NCI-H128 (cell line): ENCODE data around the gene STX12.

ENCODE experiments used
- DNase-seq: peaks from one replicate; lab custom pipeline; 2025; ENCODE audit not compliant: unreplicated experiment; lab: John Stamatoyannopoulos, UW

Gene STX12

DNA sequence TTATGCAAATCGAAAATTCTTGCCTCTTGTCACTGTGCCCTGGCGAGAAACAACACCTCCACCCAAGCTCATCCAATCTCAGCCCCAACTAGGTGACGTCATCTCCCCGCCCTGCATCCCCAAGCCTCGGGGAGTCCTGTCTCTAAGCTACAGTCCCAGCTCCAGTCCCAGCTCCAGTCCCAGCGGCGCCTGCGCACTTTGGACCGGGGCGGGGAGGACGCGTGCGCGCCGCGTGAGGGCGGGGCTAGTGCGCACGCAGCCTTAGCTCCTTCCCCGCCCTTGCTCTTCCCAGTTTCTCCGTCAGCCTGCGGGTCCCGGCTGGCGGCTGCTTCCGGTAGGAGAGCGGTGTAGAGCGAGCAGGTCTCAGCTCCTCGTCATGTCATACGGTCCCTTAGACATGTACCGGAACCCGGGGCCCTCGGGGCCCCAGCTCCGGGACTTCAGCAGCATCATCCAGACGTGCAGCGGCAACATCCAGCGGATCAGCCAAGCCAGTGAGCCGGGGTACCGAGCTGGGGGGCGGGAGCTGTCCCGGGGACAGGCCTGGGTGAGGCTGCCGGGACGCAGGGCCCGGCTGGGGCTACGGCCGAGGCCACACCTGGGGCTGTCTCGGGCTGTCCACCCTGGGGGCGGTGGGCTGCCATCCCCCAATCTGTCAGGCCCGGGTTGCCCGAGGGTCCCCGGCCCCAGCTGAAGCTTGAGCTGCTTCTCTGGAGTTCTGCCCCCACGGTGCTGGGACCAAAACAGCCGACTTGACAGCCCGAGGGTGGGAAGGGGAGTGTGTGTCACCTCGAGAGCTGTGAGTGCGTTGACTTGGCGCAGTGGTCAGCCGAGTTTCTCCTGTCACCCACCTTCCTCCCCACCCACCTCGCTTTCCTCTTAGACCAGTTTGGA lies at the start of gene STX12:
Gene STX12, plus strand, starts transcription at position 288 of the 894 bp plus-strand sequence. Its CDS starts 89 bp downstream, at position 377.
- peak; percentile 98 for DNase-seq

DNA sequence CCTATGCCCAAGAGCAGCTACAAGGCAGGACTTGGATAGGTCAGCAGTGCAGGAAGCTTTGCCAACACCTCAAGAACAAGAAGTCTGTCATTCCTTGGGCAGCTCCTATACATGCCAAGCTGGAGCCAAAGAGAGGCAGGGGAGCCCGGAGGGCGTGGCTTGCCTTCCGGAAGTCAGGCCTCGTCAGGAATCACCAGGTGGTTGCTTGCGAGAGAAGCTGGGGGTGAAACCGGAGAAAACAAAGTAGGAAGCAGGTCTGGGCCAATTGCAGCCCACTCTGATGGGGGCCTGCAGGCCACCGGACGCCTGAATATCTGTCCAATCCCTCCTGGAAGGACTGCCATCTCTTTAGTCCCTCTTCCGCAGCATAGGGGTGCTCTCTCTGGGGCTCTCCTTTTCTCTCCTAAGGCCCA lies 48.1 kb upstream of the STX12 start:
- peak; percentile 57 for DNase-seq

DNA sequence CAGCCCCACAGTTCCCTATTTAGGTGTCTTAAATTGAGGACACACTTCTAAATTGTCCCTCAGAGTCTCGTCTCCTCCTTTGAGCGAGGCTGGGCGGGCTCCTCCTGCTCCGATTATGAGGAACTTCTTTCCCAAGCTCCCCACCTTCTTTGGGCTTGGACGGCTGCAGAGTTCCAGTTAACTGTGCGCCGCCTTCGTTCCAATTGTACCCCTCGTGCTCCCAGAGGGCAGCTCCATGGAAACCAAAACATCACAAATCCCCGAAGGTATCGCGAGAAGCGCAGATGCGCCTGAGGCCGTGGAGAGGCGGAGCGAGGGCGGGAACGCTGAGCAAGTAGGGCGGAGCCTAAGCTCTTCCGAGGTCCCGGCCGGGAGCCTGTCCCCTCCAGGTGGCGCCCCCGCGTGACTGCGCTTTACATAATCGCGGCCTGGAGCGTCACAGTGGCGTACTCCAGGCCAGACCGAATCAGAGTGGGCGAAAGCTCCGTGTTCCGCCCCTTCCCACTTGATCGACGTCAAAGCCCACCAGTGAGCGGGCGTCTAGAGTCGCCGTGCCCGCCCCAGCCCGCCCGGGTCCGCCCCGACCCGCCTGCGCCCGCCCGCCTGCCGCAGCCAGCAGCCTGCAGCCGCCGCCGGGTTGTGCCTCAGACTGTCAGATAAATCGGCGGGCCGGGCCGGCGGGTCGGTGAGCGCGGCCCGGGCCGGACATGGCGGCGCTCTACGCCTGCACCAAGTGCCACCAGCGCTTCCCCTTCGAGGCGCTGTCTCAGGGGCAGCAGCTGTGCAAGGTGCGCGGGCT lies 47.4 kb upstream of the STX12 start, which contains the start of gene FAM76A:
Gene FAM76A, plus strand, starts transcription at position 588 of the 799 bp plus-strand sequence. Its CDS starts 120 bp downstream, at position 708.
- peak; percentile 100 for DNase-seq

DNA sequence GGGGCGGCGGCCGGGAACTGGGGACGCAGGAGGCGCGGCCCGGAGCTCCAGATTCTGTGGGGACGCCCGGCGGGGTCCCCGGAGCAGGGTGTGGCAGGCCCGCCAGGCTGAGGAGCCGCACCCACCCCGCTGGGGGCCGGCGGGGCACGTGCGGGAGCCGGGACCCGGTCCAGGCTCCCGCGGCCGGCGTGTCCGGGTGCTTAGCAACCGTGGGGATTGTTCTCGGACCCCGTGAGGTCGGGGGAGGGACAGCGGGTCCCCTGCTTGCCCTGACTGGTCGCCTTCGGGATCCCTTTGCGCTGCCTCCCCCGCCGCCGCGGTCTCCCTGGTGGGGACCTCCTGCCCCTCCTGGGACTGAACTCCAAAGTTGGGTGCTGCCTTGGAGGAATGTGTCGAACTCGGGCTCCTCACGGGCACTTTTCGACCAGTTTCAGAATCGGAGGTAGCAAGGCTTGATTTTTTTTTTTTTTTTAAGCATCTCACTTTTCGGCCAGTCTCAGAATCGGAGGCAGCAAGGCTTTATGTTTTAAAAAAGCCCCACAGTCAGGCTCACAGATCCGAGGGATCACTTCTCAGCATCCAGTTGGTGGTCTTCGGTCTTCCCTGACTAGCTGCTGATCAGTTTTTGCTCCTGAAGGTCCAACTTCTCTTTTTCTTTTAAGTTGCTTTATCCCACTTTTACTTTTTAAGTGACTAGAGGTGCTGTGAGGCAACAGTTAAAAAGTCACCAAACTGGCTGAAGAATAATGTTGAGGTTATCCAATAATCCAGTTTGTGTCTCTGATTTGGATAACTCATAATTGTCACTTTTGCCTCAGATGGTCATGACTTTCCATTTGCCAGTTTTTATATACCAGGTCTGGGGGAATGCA lies 46.6 kb upstream of the STX12 start:
- DNase-seq = peak; percentile 53

DNA sequence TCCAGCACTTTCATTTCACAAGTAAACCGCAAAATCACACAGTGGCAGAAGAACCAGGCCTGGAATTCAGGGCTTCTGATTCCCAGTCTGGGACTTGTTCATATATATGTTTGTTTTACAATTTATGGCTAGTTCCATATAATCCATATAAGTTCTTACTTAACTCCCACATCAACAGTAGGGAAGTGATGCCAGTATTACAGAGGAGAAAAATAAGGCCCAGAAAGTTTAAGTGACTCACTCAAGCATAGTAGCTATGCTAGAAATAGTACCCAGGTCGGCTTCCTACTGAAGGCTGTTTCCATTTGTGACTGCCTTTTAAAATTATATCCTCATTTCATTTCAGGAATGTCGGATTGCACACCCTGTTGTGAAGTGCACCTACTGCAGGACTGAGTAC lies 45.9 kb upstream of the STX12 start:
- DNase-seq = no peak

DNA sequence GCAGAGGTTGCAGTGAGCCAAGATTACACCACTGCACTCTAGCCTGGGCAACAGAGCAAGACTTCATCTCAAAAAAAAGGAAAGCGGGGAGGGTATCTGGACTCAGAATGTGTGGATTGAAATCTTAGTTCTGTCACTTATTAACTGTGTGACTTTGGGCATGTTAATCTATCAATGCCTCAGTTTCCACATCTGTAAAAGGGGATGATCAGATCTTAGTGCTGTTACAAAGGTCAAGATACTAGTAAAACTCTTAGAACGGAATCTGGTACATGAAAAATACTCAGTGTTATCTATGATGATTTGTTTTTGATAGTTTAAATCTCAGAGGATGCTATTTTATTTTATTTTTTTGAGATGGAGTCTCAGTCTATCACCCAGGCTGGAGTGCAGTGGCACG lies 36.8 kb upstream of the STX12 start:
- no peak for DNase-seq

DNA sequence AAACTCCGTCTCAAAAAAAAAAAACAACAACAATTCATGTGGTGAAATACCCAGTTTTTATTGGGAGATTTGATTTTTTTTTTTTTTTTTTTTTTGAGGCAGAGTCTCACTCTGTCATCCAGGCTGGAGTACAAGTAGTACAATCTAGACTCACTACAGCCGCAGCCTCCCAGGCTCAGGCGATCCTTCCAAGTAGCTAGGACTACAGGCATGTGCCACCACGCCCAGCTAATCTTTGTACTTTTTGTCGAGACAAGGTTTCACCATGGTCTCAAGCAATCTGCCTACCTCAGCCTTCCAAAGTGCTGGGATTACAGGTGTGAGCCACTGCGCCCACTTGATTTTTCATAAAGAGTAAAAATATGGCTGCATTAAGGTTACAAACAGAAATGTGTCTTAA lies 31.9 kb upstream of the STX12 start:
- DNase-seq = no peak

DNA sequence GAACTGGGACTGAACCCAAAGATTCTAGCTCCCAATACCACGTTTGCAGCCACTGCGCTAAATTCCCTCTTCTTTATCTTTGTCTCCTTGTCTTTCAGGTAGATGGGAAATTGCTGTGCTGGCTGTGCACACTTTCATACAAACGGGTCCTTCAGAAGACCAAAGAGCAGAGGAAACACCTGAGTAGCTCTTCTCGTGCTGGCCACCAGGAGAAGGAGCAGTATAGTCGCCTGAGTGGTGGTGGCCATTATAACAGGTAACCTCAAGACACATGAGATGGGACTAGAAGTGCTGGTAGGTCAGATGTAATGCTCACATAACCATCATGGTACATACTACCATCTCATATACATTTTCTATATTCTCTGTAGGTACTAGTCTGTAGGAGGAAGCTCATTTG lies 28.5 kb upstream of the STX12 start:
- DNase-seq = no peak

DNA sequence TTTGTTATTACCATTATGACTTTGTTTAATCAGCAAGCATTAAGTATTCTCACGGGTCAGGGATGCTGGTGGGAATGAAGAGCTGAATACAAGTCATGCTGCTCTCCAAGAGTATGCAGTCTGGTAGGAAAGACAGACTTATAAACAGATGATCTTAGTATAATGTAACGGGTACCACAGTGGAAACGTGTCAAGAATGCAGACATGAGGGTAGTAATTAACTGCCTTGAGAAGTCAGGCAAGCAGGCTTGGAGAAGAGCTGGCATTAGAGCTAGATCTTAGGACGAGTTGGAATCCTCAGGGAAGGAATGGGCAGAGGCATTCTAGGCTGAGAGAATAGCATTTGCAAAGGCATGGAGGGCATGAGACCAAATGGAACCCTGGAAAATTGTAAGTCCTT lies 27.6 kb upstream of the STX12 start:
- DNase-seq = no peak

DNA sequence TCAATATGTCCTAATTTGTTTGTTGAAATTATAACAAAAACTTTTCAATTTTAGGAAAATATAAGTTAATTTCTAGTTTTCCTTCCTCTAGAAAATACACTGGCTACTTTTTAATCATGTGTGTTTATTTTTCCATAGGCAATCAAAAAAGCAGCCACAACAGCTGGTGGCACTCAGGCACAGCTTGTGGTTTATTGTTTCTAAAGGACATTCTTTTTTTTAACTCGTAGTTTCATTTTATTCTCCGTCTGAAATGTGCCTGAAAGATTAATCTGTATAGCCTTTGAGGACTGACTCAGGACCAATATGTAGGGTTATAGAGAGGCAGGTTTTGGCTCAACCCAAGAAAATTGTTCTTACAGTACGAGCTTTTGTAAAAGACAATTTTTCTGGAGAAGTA lies 20.7 kb upstream of the STX12 start:
- peak; percentile 33 for DNase-seq

DNA sequence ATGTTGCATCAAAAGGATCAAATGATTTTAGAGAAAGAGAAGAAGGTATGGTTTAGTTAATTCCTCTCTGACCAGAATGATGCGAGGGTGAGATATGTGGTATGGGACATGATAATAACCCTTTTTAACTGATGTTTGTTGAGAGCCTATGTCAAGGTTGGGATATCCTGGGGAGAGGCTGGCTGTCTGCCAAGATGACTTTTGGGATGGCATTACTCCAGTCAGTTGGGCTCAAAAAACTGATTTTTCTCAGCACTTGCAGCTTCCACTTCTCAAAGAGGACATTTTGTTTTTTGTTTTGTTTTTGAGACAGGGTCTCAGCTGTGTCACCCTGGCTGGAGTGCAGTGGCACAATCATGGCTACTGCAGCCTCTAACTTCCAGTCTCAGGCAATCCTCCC lies 17.7 kb upstream of the STX12 start:
- DNase-seq = no peak

DNA sequence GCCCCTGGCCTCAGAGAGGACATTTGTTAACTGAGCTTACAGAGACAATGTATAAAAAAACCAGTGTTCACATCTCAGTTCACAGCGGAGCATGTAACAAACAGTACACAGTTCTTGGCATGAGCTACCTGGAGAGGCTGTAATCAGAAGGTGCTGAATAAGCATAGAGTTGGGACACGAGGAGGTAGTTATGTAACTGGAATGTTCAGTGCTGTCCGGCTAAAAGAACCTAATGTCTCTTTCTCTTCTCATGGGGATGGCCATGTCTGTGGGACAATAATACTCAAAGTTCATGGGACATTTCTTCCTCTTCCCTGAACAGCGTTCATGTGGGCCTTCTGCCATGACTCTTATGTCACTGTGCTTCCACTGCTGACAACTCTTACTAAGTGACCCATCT lies 17.2 kb upstream of the STX12 start:
- no peak for DNase-seq

DNA sequence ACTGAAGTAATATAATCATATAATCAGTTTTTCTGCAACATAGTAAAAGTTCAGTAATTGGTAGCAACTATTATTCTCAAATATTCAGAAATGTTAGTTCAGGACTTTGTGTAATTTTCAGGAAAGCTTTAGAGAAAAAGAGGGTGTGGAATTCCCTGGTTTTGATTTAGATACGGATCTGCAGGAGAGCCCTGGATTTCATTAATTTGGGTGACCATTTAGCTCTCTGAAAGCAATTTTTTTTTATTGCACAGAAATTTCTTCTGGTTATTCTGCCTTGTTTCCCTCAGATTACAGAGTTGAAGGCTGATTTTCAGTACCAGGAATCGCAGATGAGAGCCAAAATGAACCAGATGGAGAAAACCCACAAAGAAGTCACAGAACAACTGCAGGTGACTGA lies 13.8 kb upstream of the STX12 start:
- no peak for DNase-seq

DNA sequence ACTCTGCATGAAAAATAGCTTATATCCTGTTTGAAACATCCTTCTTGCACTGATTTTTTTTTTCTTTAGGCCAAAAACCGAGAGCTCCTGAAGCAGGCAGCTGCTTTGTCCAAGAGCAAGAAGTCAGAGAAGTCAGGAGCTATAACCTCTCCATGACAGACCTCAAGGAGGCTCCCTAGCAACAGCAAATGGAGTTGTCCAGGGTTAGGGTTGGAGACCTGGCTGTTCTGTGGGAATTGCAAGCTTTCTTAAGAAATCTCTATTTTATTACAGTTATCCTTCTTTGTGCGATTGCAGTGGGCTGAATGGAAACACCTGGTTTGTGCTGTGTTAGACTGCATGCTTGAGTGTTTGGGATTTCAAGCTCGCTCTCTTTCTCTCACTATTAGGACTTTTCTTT lies 12.6 kb upstream of the STX12 start:
- no peak for DNase-seq

DNA sequence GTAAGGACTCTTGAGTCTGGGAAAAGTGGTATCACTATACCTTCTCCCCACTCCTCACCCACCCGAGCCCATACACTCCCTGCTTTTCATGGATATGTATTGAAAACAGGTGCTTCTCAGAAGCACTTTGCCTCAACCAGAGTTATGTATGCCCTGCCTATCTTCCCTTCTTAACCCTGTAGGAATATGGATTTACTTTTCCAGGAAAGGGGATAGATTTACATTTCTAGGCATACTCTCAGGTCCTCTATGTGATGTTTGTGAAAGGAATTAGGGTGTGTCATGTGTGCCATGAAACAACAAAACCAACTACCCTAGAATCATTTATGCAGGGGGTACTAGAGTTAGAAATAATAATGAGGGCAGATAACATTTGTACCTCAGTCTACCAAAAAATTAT lies 11.0 kb upstream of the STX12 start:
- no peak for DNase-seq

DNA sequence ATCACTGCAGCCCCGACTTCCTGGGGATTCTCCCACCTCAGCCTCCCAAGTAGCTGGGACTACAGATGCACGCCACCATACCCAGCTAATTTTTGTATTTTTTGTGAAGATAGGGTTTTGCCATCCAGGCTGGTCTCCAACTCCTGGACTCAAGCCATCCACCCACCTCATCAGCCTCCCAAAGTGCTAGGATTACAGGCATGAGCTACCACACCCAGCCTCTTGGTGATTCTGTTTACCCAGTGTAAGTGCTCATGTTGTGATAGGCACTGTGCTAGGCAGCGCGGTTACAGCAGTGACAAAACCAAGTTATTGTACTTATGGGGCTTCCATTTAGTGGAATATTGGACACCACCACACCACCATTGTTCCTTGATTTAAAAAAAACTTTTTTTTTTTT lies 9.7 kb upstream of the STX12 start:
- no peak for DNase-seq

DNA sequence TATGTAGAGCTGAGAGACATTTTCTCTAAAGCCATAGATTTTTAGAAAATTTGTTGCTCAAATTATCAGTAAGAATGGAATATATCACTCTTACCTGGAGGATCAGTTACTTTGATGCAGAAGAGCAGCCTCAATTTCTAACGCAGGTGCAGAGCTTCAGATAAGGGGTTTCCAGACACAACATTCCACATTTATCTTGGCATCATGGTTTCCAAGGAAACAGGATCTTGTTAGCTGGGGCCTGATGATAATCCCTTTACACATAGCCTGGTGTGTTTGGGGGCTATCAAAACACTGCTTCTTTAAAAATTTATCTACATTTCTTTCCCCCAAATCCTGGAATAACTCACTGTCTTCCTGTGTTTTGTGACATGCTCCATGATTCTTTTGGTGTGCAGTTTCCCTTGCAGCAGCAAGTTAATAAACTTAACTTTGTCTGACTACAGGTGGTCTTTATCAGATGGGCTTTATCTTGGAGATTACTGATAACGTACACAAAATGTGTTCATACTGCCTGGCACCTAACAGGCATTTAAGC lies 2.7 kb upstream of the STX12 start:
- DNase-seq = no peak

DNA sequence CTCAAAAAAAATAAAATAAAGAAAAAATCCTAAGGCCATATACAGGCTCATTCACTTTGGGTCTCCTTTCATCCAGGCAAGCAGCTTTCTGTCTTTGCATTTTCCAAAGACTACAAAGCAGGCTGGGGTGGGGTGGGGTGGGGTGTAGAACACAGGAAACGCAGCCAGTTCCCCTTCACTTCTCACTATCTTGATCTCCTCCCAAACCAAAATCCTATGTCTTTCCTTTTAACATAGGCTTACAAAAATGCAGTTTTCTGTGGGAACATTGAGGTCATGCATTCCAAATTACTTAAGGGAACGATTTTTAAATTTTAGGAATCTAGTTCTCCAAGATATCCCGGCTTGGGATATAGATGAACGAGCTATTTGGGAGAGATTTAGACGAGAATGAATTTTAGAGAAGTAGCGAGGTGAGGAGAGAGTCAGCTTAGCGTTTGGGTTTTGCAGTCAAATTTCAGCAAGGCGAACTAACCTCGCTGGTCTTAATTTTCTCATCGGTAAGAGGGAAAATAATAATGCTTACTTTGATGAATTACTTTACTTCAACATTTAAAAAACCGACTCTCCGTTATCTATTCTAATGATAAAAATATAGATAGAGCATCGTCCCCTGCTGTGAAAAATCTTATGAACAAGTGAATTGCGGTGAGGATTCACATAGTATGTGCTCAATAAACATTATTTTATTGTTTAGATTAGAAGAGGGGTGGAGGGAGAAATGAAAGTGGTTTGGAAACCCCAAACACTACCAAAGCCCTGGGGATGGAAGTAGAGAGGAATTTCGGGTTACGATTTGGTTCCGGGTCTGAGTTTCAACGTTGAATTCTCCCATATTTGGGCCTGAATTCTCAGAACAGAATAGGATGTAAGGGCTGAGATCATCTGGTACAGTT lies 735 bp upstream of the STX12 start:
- DNase-seq = no peak

DNA sequence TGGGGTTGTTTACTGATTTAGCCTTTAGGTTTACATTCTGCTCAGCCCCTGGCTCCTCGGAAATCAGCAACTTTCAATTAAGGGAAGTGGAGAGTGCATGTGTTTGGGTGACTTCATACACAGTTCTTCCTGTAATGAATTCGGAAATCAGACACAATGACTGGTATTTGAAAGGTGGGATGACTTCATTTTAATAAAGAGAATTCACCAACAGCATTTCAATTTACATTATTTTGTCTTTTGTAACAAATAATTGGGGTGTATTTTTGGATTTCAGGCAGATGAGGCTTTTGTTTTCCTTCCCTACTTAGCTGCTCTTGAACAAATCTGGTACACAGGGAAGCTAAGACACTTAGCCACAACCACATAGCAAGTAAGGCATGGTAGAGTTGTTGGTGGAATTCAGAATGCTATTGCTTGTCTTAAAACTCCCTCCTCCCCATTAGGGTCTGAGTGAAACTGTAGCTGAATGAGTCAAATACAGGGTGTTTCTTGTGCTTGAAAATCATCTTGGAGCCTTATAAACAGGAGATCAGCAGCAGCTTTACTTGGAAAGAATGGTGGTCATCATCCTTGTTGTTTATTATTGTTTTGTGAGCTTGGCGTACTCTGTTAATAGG lies 917 bp downstream of the STX12 start:
- DNase-seq = no peak
